HepG2 (cell line): ENCODE data around the gene SORL1-AS1.

Experiments used
- ATAC-seq: fragments of 200-7000 bp; cut with Tn5 transposase; 3 replicates; pipeline ENCODE4 v1.9.1; 2020; ENCODE audit warnings: mild to moderate bottlenecking, moderate library complexity
- BruUV-seq: library from RNA; stranded (reverse); fragments of 400-500 nt; replicated peaks from 2 replicates; lab custom pipeline; 2021; lab: Mats Ljungman, UMichigan
- CTCF ChIA-PET: fragments of 300-600 bp; formaldehyde crosslinking; extraction: SDS; loops from one replicate; lab custom pipeline; 2021; ENCODE audit warnings: low total read pairs, inconsistent platforms, low intra/inter-chr PET ratio; lab: Yijun Ruan, JAX
- POLR2A ChIA-PET: fragments of 350-600 bp; sonication (Branson Sonifier 250); formaldehyde crosslinking; loops from one replicate; lab custom pipeline; 2020; ENCODE audit warnings: antibody characterized with exemption, inconsistent platforms; lab: Yijun Ruan, JAX
- DNase-seq: peaks from one replicate; pipeline ENCODE4 v3.0.0-alpha.2; 2015; ENCODE audit warnings: low spot score
- FAIRE-seq: peaks from 3 replicates; lab custom pipeline; 2011; peaks lifted over from hg19 to GRCh38; lab: Jason Lieb, UNC
- H2AFZ ChIP-seq: one replicate; pipeline ENCODE4 v1.6.1; 2011; ENCODE audit warnings: low read length, inconsistent platforms
- H3K27ac ChIP-seq: fragments of 300-600 bp; 3 replicates; pipeline ENCODE4 v1.8.0; 2011; ENCODE audit warnings: mixed run types, mild to moderate bottlenecking, mixed read lengths, low read length, inconsistent platforms; ENCODE audit not compliant: insufficient read depth; ENCODE audit errors: extremely low read length
- H3K27me3 ChIP-seq, 2 experiments: fragments of 200-600 bp in 1 of 2; 2 replicates in 1 of 2; 3 replicates in 1 of 2; pipeline versions ENCODE4 v1.6.0 to v1.8.0; 2011; ENCODE audit warnings: low read length in 2 of 2, mild to moderate bottlenecking in 2 of 2, moderate library complexity in 2 of 2, inconsistent platforms in 1 of 2; ENCODE audit not compliant: insufficient read depth in 2 of 2, control insufficient read depth in 1 of 2
- H3K36me3 ChIP-seq, 2 experiments: fragments of 200-600 bp in 1 of 2; replicated peaks in 1 of 2; 2 replicates in 1 of 2; 3 replicates in 1 of 2; pipeline versions ENCODE4 v1.5.1 to v1.8.0; 2011; ENCODE audit warnings: low read length in 2 of 2, inconsistent platforms in 1 of 2; ENCODE audit not compliant: insufficient read depth in 2 of 2, control insufficient read depth in 1 of 2
- H3K4me1 ChIP-seq: 2 replicates; pipeline ENCODE4 v1.5.1; 2012; ENCODE audit warnings: low read length, inconsistent platforms; ENCODE audit not compliant: insufficient read depth
- H3K4me2 ChIP-seq: 2 replicates; pipeline ENCODE4 v1.6.0; 2011; ENCODE audit warnings: low read depth, low read length, inconsistent platforms
- H3K4me3 ChIP-seq, 3 experiments: fragments of 200-600 bp in 1 of 3; sonication (generic), shearing (Covaris generic) in 1 of 3; replicated peaks in 1 of 3; 2 replicates each; pipeline ENCODE4 v1.5.1; 2011 to 2016; ENCODE audit warnings: low read length in 3 of 3, inconsistent platforms in 2 of 3, low read depth in 2 of 3, mild to moderate bottlenecking in 2 of 3, control low read depth in 1 of 3, mixed read lengths in 1 of 3; ENCODE audit not compliant: insufficient read depth in 1 of 3
- H3K79me2 ChIP-seq: one replicate; pipeline ENCODE4 v1.6.1; 2011; ENCODE audit warnings: low read length, inconsistent platforms; ENCODE audit not compliant: insufficient read depth
- H3K9ac ChIP-seq: 2 replicates; pipeline ENCODE4 v1.6.0; 2011; ENCODE audit warnings: mild to moderate bottlenecking, low read depth, low read length, inconsistent platforms; ENCODE audit not compliant: insufficient read depth
- H3K9me3 ChIP-seq: 2 replicates; pipeline ENCODE4 v1.5.1; 2012; ENCODE audit warnings: mild to moderate bottlenecking, low read length
- H4K20me1 ChIP-seq: 2 replicates; pipeline ENCODE4 v1.6.0; 2011; ENCODE audit warnings: inconsistent platforms, mild to moderate bottlenecking, low read length, moderate library complexity; ENCODE audit not compliant: insufficient read depth
- ATAD3A ChIP-seq: sonication (generic); formaldehyde crosslinking; IDR thresholded peaks from 2 replicates; pipeline ENCODE4 v1.4.0; 2020; ENCODE audit warnings: missing genetic modification reagents
- ETV5 ChIP-seq: IDR thresholded peaks from 2 replicates; pipeline ENCODE4 v1.6.1; 2018; ENCODE audit warnings: missing biosample characterization, missing genetic modification reagents, inconsistent platforms, borderline replicate concordance
- HNF1A ChIP-seq, 2 experiments: sonication (generic) in 1 of 2; formaldehyde crosslinking in 1 of 2; IDR thresholded peaks; 2 replicates each; pipeline versions ENCODE4 v1.4.0 to v1.6.1; 2016 to 2020; ENCODE audit warnings: borderline replicate concordance in 1 of 2, low read depth in 1 of 2, mild to moderate bottlenecking in 1 of 2, missing genetic modification reagents in 1 of 2
- HNRNPLL ChIP-seq: fragments of 200-400 bp; formaldehyde crosslinking; IDR thresholded peaks from 2 replicates; pipeline ENCODE4 v1.6.1; 2017; ENCODE audit warnings: mild to moderate bottlenecking, low read depth, low read length; ENCODE audit not compliant: poor library complexity, severe bottlenecking
- HOXA7 ChIP-seq: sonication (generic); formaldehyde crosslinking; IDR thresholded peaks from 2 replicates; pipeline ENCODE4 v1.8.1; 2022; ENCODE audit warnings: mild to moderate bottlenecking, missing genetic modification reagents, moderate library complexity
- KAT2B ChIP-seq: fragments of 150-350 bp; IDR thresholded peaks from 2 replicates; pipeline ENCODE4 v1.6.1; 2014; ENCODE audit warnings: low read depth, low read length, borderline replicate concordance
- NFYB ChIP-seq: sonication (generic); formaldehyde crosslinking; IDR thresholded peaks from 2 replicates; pipeline ENCODE4 v1.4.0; 2020; ENCODE audit warnings: missing genetic modification reagents
- POLR2AphosphoS5 ChIP-seq: IDR thresholded peaks from 2 replicates; pipeline ENCODE4 v1.6.1; 2012; ENCODE audit warnings: low read depth, low read length
- SCMH1 ChIP-seq: sonication (generic); formaldehyde crosslinking; IDR thresholded peaks from 2 replicates; pipeline ENCODE4 v1.9.0; 2021; ENCODE audit warnings: missing genetic modification reagents, mild to moderate bottlenecking, borderline replicate concordance
- SOX13 ChIP-seq, 3 experiments: fragments of 450-650 bp in 1 of 3; sonication (generic) in 1 of 3; formaldehyde crosslinking in 1 of 3; IDR thresholded peaks in 2 of 3; conservative IDR thresholded peaks in 1 of 3; 2 replicates each; pipeline versions ENCODE4 v1.5.0 to v1.6.1; 2016 to 2020; ENCODE audit warnings: antibody characterized with exemption in 1 of 3, mild to moderate bottlenecking in 1 of 3, missing compliant biosample characterization in 1 of 3, missing genetic modification reagents in 1 of 3, moderate library complexity in 1 of 3
- SOX5 ChIP-seq: IDR thresholded peaks from 2 replicates; pipeline ENCODE4 v1.6.1; 2016; ENCODE audit warnings: borderline replicate concordance
- SOX6 ChIP-seq, 2 experiments: fragments of 450-650 bp in 1 of 2; sonication (generic) in 1 of 2; formaldehyde crosslinking in 1 of 2; IDR thresholded peaks; 2 replicates each; pipeline versions ENCODE4 v1.4.0 to v1.6.1; 2017 to 2020; ENCODE audit warnings: antibody characterized with exemption in 1 of 2, mild to moderate bottlenecking in 1 of 2, missing genetic modification reagents in 1 of 2
- ZNF567 ChIP-seq: sonication (generic); formaldehyde crosslinking; IDR thresholded peaks from 2 replicates; pipeline ENCODE4 v1.8.1; 2023; ENCODE audit warnings: mild to moderate bottlenecking, missing genetic modification reagents, borderline replicate concordance
- ZNF674 ChIP-seq: sonication (generic); formaldehyde crosslinking; IDR thresholded peaks from 2 replicates; pipeline ENCODE4 v1.5.0; 2020; ENCODE audit warnings: low read depth, mild to moderate bottlenecking, missing genetic modification reagents
- WGBS: methylation state at CpG from one replicate; pipeline ENCODE4 v1.1.6; 2017; ENCODE audit warnings: low lambda C conversion rate; 5-methylcytosine and 5-hydroxymethylcytosine counted together
- in situ Hi-C: cut with HindIII; loops from 2 replicates; pipeline ENCODE4 v1.10.0; 2017; ENCODE audit warnings: low pct_unique_long_range_greater_than_20kb; ENCODE audit not compliant: extremely low pct_ligation_motif_present
- intact Hi-C: fragments of 100-400 bp; cut with micrococcal nuclease; formaldehyde crosslinking; loops from one replicate; pipeline ENCODE4 v1.10.0; 2022; ENCODE audit not compliant: unreplicated experiment
- TF ChIP-seq, protein P1 (sequence below): sonication (generic); formaldehyde crosslinking; IDR thresholded peaks from 2 replicates; pipeline ENCODE4 v1.5.1; 2020; ENCODE audit warnings: missing genetic modification reagents, mild to moderate bottlenecking, borderline replicate concordance

The SORL1-AS1 gene

DNA sequence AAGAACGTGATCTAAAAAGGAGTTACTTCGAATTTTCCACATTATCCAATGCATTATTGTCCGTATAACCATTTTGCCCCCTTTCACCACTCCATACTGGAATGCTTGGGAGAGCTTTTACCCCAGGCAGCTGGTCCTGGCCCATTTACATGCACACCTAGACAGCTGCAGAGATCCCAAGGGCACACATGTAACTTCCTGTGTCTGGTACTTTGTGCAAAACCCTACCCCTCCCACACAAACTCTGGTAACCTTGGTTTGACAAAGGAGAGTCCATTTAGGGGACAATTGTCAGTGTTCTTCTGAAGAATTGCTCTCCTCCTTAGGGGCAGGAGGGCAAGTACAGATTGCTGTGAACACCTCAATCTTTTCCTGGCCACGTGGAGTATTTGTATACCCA is 58.0 kb downstream of the SORL1-AS1 start (continued):
- TF ChIP-seq HNF1A (IDR thresholded peaks at IDR 0.05; ENCODE audit: low read depth) (no peak), HNF1A (CRISPR knock-in tag; IDR thresholded peaks at IDR 0.05; ENCODE audit: borderline replicate concordance) (no peak), POLR2AphosphoS5 (no peak), NFYB (CRISPR knock-in tag) (no peak), ATAD3A (CRISPR knock-in tag) (no peak), ZNF674 (no peak), HOXA7 (CRISPR knock-in tag) (no peak), HNRNPLL (no peak), KAT2B (no peak)

DNA sequence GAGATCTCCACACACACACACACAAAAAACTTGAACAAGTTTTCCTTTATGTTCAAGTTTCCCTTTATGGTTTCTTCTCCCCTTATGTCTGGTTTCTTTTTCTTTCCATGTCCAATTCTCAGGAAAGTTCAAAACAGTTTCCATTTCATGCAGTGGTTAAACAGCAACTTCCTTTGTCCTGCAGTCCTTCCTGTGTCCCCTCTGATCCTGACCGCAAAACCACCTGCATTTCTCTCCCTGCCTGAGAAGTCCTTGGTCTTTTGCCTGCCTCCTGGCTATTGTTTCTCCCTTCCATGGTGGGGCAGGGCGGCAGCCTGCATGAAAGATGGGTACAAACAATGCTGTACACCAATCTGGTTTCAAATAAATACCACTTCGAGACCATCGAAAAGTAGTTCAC is 58.9 kb downstream of the SORL1-AS1 start:
- no peaks in the 10 kb centered on the region for H3K79me2 ChIP-seq
- in situ Hi-C loops (no loop called here), intact Hi-C loops (no loop called here)
- no peaks in the 10 kb centered on the region for H3K9me3 ChIP-seq
- FAIRE-seq (no peak), ATAC-seq (peak; percentile 49; the same call in 2 of the 3 replicates)
- H3K4me2 ChIP-seq: peak overlapping the region; percentile 61
- CTCF ChIA-PET: no interaction called here
- no TSS peak for BruUV-seq
- WGBS: 36% methylated on average over 4 of the region's 4 CpGs
- H3K36me3 ChIP-seq: no peaks in the 10 kb centered on the region
- H3K4me1 ChIP-seq: peaks cover 20% of the 10 kb centered on the region
- peaks cover 0 to 12% of the 10 kb centered on the region in 2 experiments; a peak in 2 of 5 replicates for H3K27me3 ChIP-seq
- no peak overlapping the region for H3K27ac ChIP-seq
- no peaks in the 10 kb centered on the region for H4K20me1 ChIP-seq
- H3K9ac ChIP-seq: no peak overlapping the region
- H2AFZ ChIP-seq: no peak overlapping the region
- H3K4me3 ChIP-seq: no peak overlapping the region
- no peak for TF ChIP-seq ZNF567 (CRISPR knock-in tag)
- TF ChIP-seq SOX6 (IDR thresholded peaks at IDR 0.05): no peak
- peak; percentile 45; the same call in 1 of the 2 replicates for TF ChIP-seq SOX6 (CRISPR knock-in tag; IDR thresholded peaks at IDR 0.05)
- no peak for TF ChIP-seq SOX13 (IDR thresholded peaks at IDR 0.05)
- TF ChIP-seq SOX13 (CRISPR knock-in tag; conservative IDR thresholded peaks at IDR 0.05 in 1 of 2, IDR thresholded peaks at IDR 0.05 in 1 of 2): peak in 1 of 2 experiments; percentile 71; a peak in 2 of 4 replicates
- no peak for TF ChIP-seq SCMH1 (CRISPR knock-in tag)
- TF ChIP-seq, protein P1, sequence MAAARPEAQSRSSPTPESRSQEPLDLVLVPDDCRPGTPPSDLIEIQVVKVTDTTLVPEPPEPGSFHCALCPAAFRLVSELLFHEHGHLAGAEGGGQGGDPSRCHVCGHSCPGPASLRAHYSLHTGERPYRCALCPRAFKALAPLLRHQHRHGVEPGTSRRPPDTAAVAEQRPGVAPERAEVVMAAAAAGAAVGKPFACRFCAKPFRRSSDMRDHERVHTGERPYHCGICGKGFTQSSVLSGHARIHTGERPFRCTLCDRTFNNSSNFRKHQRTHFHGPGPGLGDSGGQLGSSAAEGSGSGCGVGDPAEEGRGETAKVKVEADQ (CRISPR knock-in tag): no peak
- TF ChIP-seq ETV5 (CRISPR knock-in tag): peak; percentile 16; the same call in 1 of the 2 replicates
- TF ChIP-seq SOX5 (CRISPR knock-in tag): peak; percentile 45; the same call in 1 of the 2 replicates
- TF ChIP-seq, all 625 proteins: peak for 4
- DNase-seq: peak; percentile 7
- POLR2A ChIA-PET: no interaction called here
